Progenitor cell of endocrine pancreas (in vitro differentiated cells): ENCODE results near the gene LUC7L3. TPM values are rescaled to one million over a fixed set of nuclear protein-coding genes. Genes with fewer than 3 reads are reported as not detected.

ENCODE experiments used
- DNase-seq: peaks from one replicate; pipeline ENCODE4 v3.0.0; 2021; ENCODE audit warnings: low spot score; ENCODE audit not compliant: unreplicated experiment
- H3K27ac Mint-ChIP-seq: 2 replicates; pipeline ENCODE4 v1.8.0; 2021; ENCODE audit warnings: mild to moderate bottlenecking, moderate library complexity, mixed read lengths
- H3K27me3 Mint-ChIP-seq: 2 replicates; pipeline ENCODE4 v1.8.0; 2021; ENCODE audit warnings: mixed read lengths
- H3K36me3 Mint-ChIP-seq: 2 replicates; pipeline ENCODE4 v1.8.0; 2022; ENCODE audit warnings: mixed read lengths; ENCODE audit not compliant: insufficient read depth
- H3K4me1 Mint-ChIP-seq: 2 replicates; pipeline ENCODE4 v1.8.0; 2021; ENCODE audit warnings: low read depth, mixed read lengths
- H3K4me3 Mint-ChIP-seq: 2 replicates; pipeline ENCODE4 v1.8.0; 2021; ENCODE audit warnings: low read depth, mild to moderate bottlenecking, moderate library complexity, mixed read lengths
- H3K9me3 Mint-ChIP-seq: 2 replicates; pipeline ENCODE4 v1.8.0; 2021; ENCODE audit warnings: low read depth, mixed read lengths
- CTCF ChIP-seq: fragments of 200-600 bp; sonication (generic); IDR thresholded peaks from one replicate; pipeline ENCODE4 v1.5.0; 2021; ENCODE audit warnings: antibody characterized with exemption, mild to moderate bottlenecking; ENCODE audit not compliant: unreplicated experiment
- total RNA-seq: library from RNA; stranded (reverse); gene quantifications from 2 replicates; pipeline ENCODE4 v1.2.1, GENCODE V29; 2021

The LUC7L3 gene
- total RNA-seq, 1 donor from 2014 or later, result 168 TPM

- Mint-ChIP-seq H3K27me3 (peaks cover 4% of the 10 kb centered on the region), H3K4me3 (peak overlapping the region; percentile 29), H3K36me3 (no peaks in the 10 kb centered on the region), H3K4me1 (peaks cover 45% of the 10 kb centered on the region), H3K27ac (peak overlapping the region; percentile 96), H3K9me3 (no peaks in the 10 kb centered on the region)
- TF ChIP-seq CTCF, result no peak
- no peak for DNase-seq
Observed at GRCh38 chr17:50684612-50685333, 34.6 kb upstream of the LUC7L3 start.

- no peaks in the 10 kb centered on the region for H3K9me3 Mint-ChIP-seq
- TF ChIP-seq CTCF, result no peak
- H3K4me3 Mint-ChIP-seq, result no peak overlapping the region
- H3K36me3 Mint-ChIP-seq, result no peaks in the 10 kb centered on the region
- no peak for DNase-seq
- peaks cover 49% of the 10 kb centered on the region for H3K4me1 Mint-ChIP-seq
- H3K27me3 Mint-ChIP-seq, result peaks cover 4% of the 10 kb centered on the region
- H3K27ac Mint-ChIP-seq, result peak overlapping the region; percentile 37
Observed at GRCh38 chr17:50685334-50685665, 34.1 kb upstream of the LUC7L3 start.

GRCh38 chr17:50685691-50686493, 33.5 kb upstream of the LUC7L3 start:
- Mint-ChIP-seq H3K36me3 (no peaks in the 10 kb centered on the region), H3K9me3 (no peaks in the 10 kb centered on the region), H3K4me3 (no peak overlapping the region), H3K27ac (peak overlapping the region; percentile 89), H3K4me1 (peaks cover 54% of the 10 kb centered on the region), H3K27me3 (peaks cover 4% of the 10 kb centered on the region)
- DNase-seq, result no peak
- TF ChIP-seq CTCF, result no peak

GRCh38 chr17:50686494-50687199, 32.8 kb upstream of the LUC7L3 start:
- no peak for DNase-seq
- no peaks in the 10 kb centered on the region for H3K36me3 Mint-ChIP-seq
- no peak overlapping the region for H3K4me3 Mint-ChIP-seq
- peak overlapping the region; percentile 89 for H3K27ac Mint-ChIP-seq
- peaks cover 57% of the 10 kb centered on the region for H3K4me1 Mint-ChIP-seq
- H3K27me3 Mint-ChIP-seq, result no peaks in the 10 kb centered on the region
- H3K9me3 Mint-ChIP-seq, result no peaks in the 10 kb centered on the region
- TF ChIP-seq CTCF, result no peak
